VCaP (cell line): ENCODE measurements around the gene MYH3.

ENCODE experiments used
- H3K27ac ChIP-seq: fragments of 450-650 bp; 2 replicates; pipeline ENCODE4 v1.5.1; 2017
- CTCF ChIP-seq: fragments of 450-650 bp; conservative IDR thresholded peaks from 2 replicates; pipeline ENCODE4 v1.5.1; 2017; ENCODE audit warnings: mild to moderate bottlenecking, moderate library complexity

MYH3 gene

GRCh38 chr17:10664571-10664970 lies 7.5 kb upstream of the MYH3 start:
- TF ChIP-seq CTCF: no peak

GRCh38 chr17:10663231-10663630 lies 6.1 kb upstream of the MYH3 start:
- TF ChIP-seq CTCF: no peak

More at GRCh38 chr17:10664571-10664970, 7.5 kb upstream of the MYH3 start:
- no peak overlapping the region for H3K27ac ChIP-seq

GRCh38 chr17:10661437-10661836 lies 4.3 kb upstream of the MYH3 start:
- TF ChIP-seq CTCF: no peak
- no peak overlapping the region for H3K27ac ChIP-seq

More at GRCh38 chr17:10663231-10663630, 6.1 kb upstream of the MYH3 start:
- H3K27ac ChIP-seq: no peak overlapping the region

GRCh38 chr17:10657879-10658278 lies 770 bp upstream of the MYH3 start:
- TF ChIP-seq CTCF: no peak
- no peak overlapping the region for H3K27ac ChIP-seq

- H3K27ac ChIP-seq: no peak overlapping the region
- TF ChIP-seq CTCF: no peak
These were observed 3.1 kb downstream of the MYH3 start for GRCh38 chr17:10653987-10654386.

- TF ChIP-seq CTCF: no peak
- H3K27ac ChIP-seq: no peak overlapping the region
These were observed 4.0 kb downstream of the MYH3 start for GRCh38 chr17:10652984-10653659.

GRCh38 chr17:10651927-10652326 lies 5.2 kb downstream of the MYH3 start:
- no peak for TF ChIP-seq CTCF
- no peak overlapping the region for H3K27ac ChIP-seq
